H1 (cell line): ENCODE measurements around the gene OXNAD1. TPM values are rescaled to one million over a fixed set of nuclear protein-coding genes. Genes with fewer than 3 reads are reported as not detected.

Experiments used
- BRCA1 ChIP-seq: IDR thresholded peaks from 2 replicates; pipeline ENCODE4 v1.6.1; 2012; ENCODE audit warnings: low read depth, low read length, improper control_type of control experiment
- CHD7 ChIP-seq: fragments of 300-600 bp; sonication (generic); IDR thresholded peaks from 2 replicates; pipeline ENCODE4 v1.7.1; 2012; ENCODE audit warnings: low read length, moderate library complexity, mild to moderate bottlenecking, inconsistent platforms; ENCODE audit not compliant: insufficient replicate concordance
- PHF8 ChIP-seq: fragments of 200-600 bp; sonication (generic); conservative IDR thresholded peaks from 2 replicates; pipeline ENCODE4 v1.7.1; 2012; ENCODE audit warnings: low read depth, mild to moderate bottlenecking, inconsistent platforms, low read length, moderate library complexity
- SUZ12 ChIP-seq: fragments of 200-600 bp; sonication (generic); IDR thresholded peaks from 2 replicates; pipeline ENCODE4 v1.6.1; 2012; ENCODE audit warnings: mild to moderate bottlenecking, inconsistent platforms, low read length, moderate library complexity, mixed read lengths
- polyA plus RNA-seq, 7 experiments: library from polyadenylated mRNA; depleted of rRNA in 3 of 7; stranded (reverse) in 5 of 7; unstranded in 2 of 7; fragments of >200 nt in 5 of 7; fragments of 200-250 nt in 2 of 7; gene quantifications; 1 replicate in 5 of 7; 2 replicates in 1 of 7; 4 replicates in 1 of 7; pipeline versions ENCODE4 v1.2.1 to v1.2.3, GENCODE V29; 2011 to 2013; ENCODE audit warnings: missing spikeins in 2 of 7, mixed read lengths in 2 of 7
- total RNA-seq: library from RNA; stranded (reverse); fragmentation: NEBNext Ultra II Directional; extraction: Animal tissue kit (Norgen Biotek cat#: 25700); gene quantifications from 2 replicates; pipeline ENCODE4 v1.2.1, GENCODE V29; 2021
- TF ChIP-seq, protein P1 (sequence below): IDR thresholded peaks from 2 replicates; pipeline ENCODE4 v1.6.1; 2012; ENCODE audit warnings: low read length, inconsistent platforms

Gene OXNAD1
- total and polyA plus RNA-seq, 2 of the 8 experiments (the other 6 are each of a cell fraction or from before 2014, with no cell fraction given), result 14.9 to 24.8 TPM

- no peak for TF ChIP-seq BRCA1
- TF ChIP-seq CHD7, result no peak
- TF ChIP-seq, protein P1, sequence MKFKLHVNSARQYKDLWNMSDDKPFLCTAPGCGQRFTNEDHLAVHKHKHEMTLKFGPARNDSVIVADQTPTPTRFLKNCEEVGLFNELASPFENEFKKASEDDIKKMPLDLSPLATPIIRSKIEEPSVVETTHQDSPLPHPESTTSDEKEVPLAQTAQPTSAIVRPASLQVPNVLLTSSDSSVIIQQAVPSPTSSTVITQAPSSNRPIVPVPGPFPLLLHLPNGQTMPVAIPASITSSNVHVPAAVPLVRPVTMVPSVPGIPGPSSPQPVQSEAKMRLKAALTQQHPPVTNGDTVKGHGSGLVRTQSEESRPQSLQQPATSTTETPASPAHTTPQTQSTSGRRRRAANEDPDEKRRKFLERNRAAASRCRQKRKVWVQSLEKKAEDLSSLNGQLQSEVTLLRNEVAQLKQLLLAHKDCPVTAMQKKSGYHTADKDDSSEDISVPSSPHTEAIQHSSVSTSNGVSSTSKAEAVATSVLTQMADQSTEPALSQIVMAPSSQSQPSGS, result no peak
- no peak for TF ChIP-seq PHF8
- no peak for TF ChIP-seq SUZ12
Observed at GRCh38 chr3:16249336-16249735, 15.7 kb upstream of the OXNAD1 start (continued).
